Measurements from ENCODE around the gene RASGRF1.

DNA sequence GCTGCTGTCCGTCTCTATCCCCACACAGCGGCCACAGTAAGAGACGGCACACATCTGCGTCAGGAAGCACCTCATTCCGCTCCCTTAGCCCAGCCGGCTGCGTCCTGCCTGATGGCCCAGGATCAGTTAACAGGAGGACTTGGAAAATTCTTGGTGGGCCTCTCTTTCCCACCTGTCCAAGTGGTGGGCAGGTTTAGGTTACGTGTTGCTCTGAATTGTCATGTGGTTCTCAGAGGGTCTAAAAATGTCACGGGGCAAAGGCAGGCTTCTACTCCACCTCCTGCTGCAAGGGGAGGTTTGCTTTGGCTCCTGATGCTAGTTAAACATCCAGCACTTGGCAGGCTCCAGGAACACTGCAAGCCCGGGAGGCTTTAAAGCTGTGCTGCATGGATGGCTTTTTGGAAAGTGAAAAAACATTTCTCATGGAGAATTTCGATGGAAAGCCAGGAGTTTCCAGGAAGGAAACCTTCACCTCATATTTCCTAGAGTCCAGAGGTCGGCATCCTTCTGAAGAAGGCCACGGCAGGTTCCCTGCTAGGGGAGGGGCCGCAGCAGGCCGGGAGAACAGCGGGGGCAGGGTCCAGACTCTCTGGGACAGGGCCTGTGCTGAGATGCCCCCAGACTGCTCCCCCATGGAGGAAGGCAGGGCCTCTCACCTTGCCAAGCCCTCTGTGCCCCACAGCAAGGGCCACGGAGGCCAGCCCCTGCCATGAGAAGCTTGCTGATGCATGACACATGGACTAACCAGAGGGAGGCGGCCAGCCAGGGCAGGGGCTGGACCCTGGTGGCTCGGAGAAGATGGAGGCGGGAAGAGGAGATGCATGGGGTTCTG, 156.5 kb downstream of the RASGRF1 start:
- TF ChIP-seq CTCF (IDR thresholded peaks at IDR 0.05) (no peak), POLR2A (IDR thresholded peaks at IDR 0.05) (no peak)
